Activated CD4-positive, CD25-positive, alpha-beta regulatory T cell (primary cell): ENCODE results near the gene ATR.
"Not testable (repeated sequence)": the region's sequence is repeated elsewhere in the genome, so short reads cannot be mapped to it uniquely, and the experiment has no call there.

ENCODE experiments used
- DNase-seq, 4 experiments: peaks; one replicate each; lab custom pipeline; 2025; lab: John Stamatoyannopoulos, UW

Gene ATR

GRCh38 chr3:142595141-142595540, 16.6 kb upstream of the ATR start:
- no peak for DNase-seq

- not testable (repeated sequence) for DNase-seq
Measured at GRCh38 chr3:142592268-142592667, 13.7 kb upstream of the ATR start.

- no peak for DNase-seq
Measured at GRCh38 chr3:142588703-142589102, 10.2 kb upstream of the ATR start.

- DNase-seq: no peak
Measured at GRCh38 chr3:142586803-142587406, 8.4 kb upstream of the ATR start.

GRCh38 chr3:142581070-142581469, 2.5 kb upstream of the ATR start:
- not testable (repeated sequence) for DNase-seq

- no peak for DNase-seq
Measured at GRCh38 chr3:142580061-142580423, 1.5 kb upstream of the ATR start.

- no peak for DNase-seq
Measured at GRCh38 chr3:142577696-142578328, 721 bp downstream of the ATR start.

GRCh38 chr3:142576792-142577191, 1.7 kb downstream of the ATR start:
- DNase-seq: no peak

- no peak for DNase-seq
Measured at GRCh38 chr3:142574665-142575064, 3.9 kb downstream of the ATR start.

GRCh38 chr3:142574223-142574622, 4.3 kb downstream of the ATR start:
- DNase-seq: not testable (repeated sequence)

- DNase-seq: not testable (repeated sequence)
Measured at GRCh38 chr3:142569422-142569821, 9.1 kb downstream of the ATR start.

- DNase-seq: no peak
Measured at GRCh38 chr3:142568393-142569017, 10.0 kb downstream of the ATR start.

GRCh38 chr3:142566096-142566495, 12.4 kb downstream of the ATR start:
- no peak for DNase-seq

GRCh38 chr3:142563496-142563997, 15.0 kb downstream of the ATR start:
- no peak for DNase-seq

- DNase-seq: no peak
Measured at GRCh38 chr3:142560118-142560517, 18.4 kb downstream of the ATR start.

- DNase-seq: no peak
Measured at GRCh38 chr3:142553741-142554140, 24.8 kb downstream of the ATR start.

GRCh38 chr3:142552579-142552978, 26.0 kb downstream of the ATR start:
- not testable (repeated sequence) for DNase-seq

- no peak for DNase-seq
Measured at GRCh38 chr3:142549986-142550385, 28.5 kb downstream of the ATR start.

- no peak for DNase-seq
Measured at GRCh38 chr3:142543307-142543706, 35.2 kb downstream of the ATR start.

- no peak for DNase-seq
Measured at GRCh38 chr3:142542054-142542453, 36.5 kb downstream of the ATR start.

- DNase-seq: no peak
Measured at GRCh38 chr3:142536519-142536918, 42.0 kb downstream of the ATR start.

GRCh38 chr3:142534543-142534942, 44.0 kb downstream of the ATR start:
- no peak for DNase-seq

GRCh38 chr3:142530296-142530695, 48.2 kb downstream of the ATR start:
- DNase-seq: no peak
